ENCODE measurements around the gene PRKCB. TPM values are rescaled to one million over a fixed set of nuclear protein-coding genes. Genes with fewer than 3 reads are reported as not detected.

PRKCB gene
- total RNA-seq, 1 experiment from 2014 or later = 0.89 TPM

Small RNA genes lying within 50 kb of the gene (microRNA-seq; reads per million reads assigned to microRNA genes)
- gene MIR1273H (ENCODE audit: borderline number of aligned reads) = not detected

Other genes starting within 250 kb of the PRKCB start
- 169 TPM for gene NDUFAB1, start 239.7 kb upstream of the PRKCB start, total RNA-seq (2021; ENCODE audit: unreplicated experiment)
- 15.6 TPM for gene PALB2, start 194.7 kb upstream of the PRKCB start, total RNA-seq (2021; ENCODE audit: unreplicated experiment)
- gene DCTN5, start 194.5 kb upstream of the PRKCB start, total RNA-seq (2021; ENCODE audit: unreplicated experiment) = 42.9 TPM
- 144 TPM for gene PLK1, start 157.1 kb upstream of the PRKCB start, total RNA-seq (2021; ENCODE audit: unreplicated experiment)
- gene ERN2, start 122.8 kb upstream of the PRKCB start, total RNA-seq (2021; ENCODE audit: unreplicated experiment) = 0.47 TPM
- gene CHP2, start 81.0 kb upstream of the PRKCB start, total RNA-seq (2021; ENCODE audit: unreplicated experiment) = not detected

Measured in HCT116 (cell line).